Measurements from ENCODE around the gene DHRSX.

The DHRSX gene

DNA sequence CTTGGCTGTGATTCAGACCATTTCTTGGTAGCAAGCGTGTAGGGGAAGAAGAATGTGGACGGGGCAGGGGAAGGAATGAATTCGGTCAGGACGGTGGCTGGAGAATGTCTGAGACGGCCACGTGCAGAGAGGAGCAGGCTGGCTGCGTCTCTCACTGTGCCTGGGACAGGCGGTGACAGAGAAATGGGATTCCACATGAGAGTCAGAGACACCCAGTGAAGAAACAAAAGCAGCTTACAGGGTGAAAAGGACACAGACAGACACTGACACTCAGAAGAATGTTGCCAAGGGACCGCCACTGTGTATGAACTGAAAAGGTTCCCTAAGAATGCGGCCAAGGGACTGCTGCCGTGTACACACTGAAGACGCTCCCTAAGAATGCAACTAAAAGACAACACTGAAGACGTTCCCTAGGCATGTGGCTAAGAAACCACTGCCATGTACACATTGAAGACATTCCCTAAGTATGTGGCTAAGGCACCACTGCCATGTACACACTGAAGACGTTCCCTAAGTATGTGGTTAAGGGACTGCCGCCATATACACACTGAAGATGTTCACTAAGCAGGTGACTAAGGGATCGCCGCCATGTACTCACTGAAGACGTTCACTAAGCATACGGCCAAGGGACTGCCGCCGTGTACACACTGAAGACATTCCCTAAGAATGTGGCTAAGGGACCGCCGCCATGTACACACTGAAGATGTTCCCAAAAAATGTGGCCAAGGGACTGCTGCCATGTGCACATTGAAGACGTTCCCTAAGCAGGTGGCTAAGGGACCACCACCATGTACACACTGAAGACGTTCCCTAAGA is 49.1 kb downstream of the DHRSX start:
- peak; percentile 76 for FAIRE-seq

DNA sequence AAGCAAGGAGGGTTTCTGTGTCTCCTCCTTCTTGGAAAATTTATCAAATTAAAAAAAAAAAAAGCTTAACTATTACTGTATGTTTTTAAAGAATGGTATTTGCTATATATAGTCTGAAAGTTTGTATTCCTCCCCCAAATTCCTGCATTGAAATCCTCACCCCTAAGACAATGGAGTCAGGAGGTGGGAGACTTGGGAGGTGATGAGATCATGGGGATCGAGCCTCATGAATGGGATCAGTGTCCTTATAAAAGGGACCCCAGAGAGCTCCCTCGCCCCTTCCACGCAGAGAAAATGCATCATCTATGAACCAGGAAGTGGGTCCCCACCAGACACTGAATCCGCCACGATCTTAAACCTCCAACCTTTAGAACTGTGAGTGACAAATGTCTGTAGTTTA is 50.1 kb downstream of the DHRSX start:
- no peak for FAIRE-seq

DNA sequence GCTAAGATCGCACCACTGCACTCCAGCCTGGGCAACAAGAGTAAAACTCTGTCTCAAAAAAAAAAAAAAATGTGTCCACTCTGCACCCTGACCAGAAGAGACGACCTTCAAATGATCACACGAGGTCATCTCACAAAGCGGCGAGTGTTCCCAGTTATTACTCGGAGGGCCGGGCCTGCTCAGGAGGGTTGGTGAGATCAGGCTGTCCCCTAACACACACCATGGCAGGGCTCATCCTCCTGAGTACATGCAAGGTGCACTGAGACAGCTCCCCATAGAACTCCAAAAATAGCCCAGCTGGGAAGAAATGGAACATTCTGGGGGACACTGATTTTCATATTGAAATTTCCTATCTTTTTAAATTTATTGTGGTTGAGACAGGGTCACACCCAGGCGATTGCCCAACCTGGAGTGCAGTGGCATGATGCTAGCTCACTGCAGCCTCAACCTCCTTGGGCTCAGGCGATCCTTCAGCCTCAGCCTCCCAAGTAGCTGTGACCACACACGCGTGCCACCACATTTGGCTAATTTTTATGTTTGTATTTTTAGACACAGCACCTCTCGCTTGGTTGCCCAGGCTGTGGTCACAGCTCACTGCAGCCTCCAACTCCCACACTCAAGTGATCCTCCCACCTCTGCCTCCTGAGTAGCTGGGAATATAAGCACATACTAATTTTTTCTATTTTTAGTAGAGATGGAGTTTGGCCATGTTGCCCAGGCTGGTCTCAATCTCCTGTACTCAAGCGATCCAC is 51.5 kb downstream of the DHRSX start:
- no peak for FAIRE-seq

- FAIRE-seq: no peak
Measured at GRCh38 chrX:2447484-2447883, 53.3 kb downstream of the DHRSX start.

DNA sequence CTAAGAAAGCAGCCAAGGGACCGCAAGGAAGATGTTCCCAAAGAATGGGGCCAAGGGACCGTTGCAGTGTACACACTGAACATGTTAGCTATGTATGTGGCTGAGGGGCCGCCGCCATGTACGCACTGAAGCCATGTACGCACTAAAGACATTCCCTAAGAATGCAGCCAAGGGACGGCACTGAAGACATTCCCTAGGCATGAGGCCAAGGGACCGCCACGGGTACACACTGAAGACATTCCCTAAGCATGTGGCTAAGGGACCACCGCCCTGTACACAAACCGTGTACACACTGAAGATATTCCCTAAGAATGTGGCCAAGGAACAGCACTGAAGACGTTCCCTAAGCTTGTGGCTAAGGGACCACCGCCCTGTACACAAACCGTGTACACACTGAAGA is 54.0 kb downstream of the DHRSX start:
- no peak for FAIRE-seq

DNA sequence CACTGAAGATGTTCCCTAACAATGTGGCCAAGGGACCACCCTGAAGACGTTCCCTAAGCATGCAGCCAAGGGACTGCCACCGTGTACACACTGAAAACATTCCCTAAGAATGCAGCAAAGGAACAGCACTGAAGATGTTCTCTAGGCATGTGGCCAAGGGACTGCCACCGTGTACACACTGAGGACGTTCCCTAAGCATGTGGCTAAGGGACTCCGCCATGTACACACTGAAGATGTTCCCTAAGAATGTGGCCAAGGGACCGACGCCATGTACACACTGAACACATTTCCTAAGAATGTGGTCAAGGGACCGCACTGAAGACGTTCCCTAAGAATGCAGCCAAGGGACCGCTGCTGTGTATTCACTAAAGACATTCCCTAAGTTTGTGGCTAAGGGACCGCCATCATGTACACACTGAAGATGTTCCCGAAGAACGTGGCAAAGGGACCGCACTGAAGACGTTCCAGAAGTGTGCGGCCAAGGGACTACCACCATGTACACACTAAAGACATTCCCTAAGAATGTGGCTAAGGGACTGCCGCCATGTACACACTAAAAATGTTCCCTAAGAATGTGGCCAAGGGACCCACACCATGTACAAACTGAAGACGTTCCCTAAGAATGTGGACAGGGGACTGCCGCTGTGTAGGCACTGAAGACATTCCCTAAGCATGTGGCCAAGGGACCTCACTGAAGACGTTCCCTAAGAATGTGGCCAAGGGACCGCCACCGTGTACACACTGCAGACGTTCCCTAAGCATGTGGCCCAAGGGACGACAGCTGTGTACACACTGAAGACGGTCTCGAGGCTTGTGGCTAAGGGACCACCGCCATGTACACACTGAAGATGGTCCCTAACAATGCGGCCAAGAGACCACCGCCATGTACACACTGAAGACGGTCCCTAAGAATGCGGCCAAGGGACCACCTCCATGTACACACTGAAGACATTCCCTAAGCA is 54.8 kb downstream of the DHRSX start:
- FAIRE-seq: no peak

- no peak for FAIRE-seq
Measured at GRCh38 chrX:2442694-2443093, 58.1 kb downstream of the DHRSX start.

DNA sequence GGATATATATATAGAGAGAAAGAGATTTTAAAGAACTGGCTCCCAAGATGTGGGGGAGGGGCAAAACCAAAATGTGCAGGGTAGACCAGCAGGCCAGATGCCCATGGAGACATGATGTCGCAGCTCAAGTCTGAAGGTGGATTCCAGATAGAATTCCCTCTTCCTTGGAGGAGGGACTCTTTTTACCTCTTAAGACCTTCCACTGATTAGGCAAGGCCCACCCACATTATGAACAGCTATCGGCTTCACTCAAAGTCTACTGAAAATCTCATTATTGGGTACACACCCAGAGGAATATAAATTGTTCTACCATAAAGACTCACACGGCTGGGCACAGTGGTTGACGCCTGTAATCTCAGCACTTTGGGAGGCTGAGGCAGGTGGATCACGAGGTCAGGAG is 59.3 kb downstream of the DHRSX start:
- FAIRE-seq: no peak

GRCh38 chrX:2439613-2440012 is 61.2 kb downstream of the DHRSX start:
- no peak for FAIRE-seq

DNA sequence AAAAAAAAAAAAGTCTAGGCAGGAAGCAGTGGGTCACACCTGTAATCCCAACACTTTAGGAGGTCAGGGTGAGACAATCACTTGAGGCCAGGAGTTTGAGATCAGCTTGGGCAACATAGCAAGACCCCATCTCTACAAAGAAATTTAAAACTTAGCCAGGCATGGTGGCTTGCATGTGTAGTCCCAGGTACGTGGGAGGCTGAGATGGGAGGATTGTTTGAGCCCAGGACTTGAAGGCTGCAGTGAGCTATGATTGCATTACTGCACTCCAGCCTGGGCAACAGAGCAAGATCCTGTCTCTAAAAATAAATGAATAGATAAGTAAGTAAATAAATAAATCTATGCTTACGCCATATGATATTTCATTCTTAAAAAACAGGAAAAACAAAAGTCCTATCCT is 65.3 kb downstream of the DHRSX start:
- FAIRE-seq: no peak

DNA sequence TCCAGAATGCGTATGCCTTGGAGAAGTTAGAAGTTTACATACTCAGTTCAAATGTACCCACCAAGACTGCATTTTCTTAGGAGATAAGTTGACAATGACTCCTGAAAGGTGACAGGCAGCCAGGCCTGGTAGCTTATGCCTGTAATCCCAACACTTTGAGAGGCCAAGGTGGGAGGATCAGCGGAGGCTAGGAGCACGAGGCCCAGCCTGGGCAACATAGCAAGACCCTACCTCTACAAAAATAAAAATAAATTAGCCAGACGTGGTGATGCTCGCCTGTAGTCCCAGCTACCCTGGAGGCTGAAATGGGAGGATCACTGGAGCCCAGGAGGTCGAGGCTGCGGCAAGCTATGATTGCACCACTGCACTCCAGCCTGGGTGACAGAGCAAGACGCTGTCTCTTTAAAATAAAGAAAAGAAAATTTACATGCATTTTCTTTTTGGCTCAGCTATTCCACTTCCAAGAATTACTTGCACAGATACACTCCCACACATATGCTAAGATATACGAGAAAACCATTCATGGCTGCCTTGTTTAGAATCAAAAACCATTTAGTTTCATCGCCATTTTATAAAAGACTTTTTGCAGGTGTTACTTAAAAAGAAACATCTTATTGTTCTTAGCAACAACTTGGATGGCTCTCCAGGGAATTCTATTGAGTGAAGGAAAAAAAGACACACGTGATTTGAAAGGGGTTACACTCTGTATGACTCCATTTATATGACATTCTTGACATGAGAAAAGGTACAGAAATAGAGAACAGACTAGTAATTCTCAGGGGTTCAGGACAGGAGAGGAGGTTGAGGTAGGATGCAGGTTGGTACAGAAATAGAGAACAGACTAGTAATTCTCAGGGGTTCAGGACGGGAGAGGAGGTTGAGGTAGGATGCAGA is 66.3 kb downstream of the DHRSX start:
- no peak for FAIRE-seq

DNA sequence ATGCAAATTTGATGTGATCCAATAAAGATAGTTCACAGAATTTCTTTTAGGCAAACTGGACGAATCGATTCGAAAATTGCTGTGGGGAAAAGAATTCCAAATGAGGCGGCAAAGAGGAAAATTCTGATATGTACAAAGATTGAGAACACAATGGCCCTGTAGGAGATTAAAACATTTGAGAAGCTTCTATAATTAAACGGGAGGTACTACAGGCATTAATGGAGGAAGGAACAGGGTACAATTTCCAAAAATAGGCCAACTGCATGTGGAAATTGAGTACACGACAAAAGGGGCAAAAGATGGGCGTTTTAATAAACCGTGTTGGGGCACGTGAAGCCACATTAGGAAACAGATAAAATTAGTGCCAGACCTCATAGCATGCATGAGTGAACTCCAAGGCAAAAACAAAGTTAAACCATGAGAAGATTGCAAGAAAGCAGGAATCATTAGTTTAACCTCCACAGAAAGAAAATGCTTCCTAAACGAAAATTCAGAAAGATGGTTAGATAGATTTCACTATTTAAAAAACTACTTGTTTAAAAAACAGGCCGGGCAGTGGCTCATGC is 68.4 kb downstream of the DHRSX start:
- no peak for FAIRE-seq

DNA sequence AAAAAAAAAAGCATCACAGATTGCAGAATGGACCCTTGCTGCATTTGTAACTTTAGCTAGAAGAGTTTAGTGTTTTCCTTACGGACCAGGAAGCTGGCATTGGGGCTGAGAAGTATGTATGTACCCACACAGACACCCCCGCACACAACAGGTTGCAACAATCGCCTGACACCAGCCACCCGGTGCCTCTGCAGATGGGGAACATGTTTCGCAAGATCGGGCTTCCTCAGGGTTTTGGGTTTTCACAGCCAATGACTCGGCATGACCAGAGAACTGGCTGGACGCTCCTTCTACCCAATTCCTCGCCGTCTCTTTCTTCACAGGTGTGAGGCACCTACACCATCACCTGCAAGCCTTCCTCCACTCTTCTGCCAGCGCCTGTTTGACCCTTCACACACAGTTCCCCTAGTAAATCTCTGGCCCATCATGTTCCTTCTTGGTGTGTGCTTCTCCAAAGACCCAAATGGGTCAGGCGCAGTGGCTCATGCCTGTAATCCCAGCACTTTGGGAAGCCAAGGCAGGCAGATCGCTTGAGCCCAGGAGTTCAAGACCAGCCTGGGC is 70.4 kb downstream of the DHRSX start:
- FAIRE-seq: no peak

GRCh38 chrX:2427737-2428136 is 73.0 kb downstream of the DHRSX start:
- no peak for FAIRE-seq

DNA sequence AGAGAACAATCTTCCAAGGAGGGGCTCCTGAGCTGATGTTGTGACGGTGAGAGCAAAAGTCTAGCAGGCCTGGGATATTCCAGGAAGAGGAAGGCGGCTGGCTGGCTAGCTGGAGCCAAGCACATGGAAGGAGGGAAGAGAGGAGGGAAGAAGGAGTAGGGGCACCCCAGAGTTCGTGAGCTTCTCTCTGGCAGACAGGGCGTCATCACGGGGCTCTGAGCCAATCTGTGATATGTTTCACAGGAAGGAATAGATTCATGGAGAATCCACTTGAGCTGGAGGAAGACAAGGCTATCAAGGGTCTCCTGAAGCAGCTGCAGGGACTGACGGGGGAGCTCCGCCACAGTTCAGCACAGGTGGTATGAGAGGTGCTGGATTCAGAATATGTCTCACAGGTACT is 73.6 kb downstream of the DHRSX start:
- no peak for FAIRE-seq

GRCh38 chrX:2426289-2426882 is 74.4 kb downstream of the DHRSX start:
- no peak for FAIRE-seq

DNA sequence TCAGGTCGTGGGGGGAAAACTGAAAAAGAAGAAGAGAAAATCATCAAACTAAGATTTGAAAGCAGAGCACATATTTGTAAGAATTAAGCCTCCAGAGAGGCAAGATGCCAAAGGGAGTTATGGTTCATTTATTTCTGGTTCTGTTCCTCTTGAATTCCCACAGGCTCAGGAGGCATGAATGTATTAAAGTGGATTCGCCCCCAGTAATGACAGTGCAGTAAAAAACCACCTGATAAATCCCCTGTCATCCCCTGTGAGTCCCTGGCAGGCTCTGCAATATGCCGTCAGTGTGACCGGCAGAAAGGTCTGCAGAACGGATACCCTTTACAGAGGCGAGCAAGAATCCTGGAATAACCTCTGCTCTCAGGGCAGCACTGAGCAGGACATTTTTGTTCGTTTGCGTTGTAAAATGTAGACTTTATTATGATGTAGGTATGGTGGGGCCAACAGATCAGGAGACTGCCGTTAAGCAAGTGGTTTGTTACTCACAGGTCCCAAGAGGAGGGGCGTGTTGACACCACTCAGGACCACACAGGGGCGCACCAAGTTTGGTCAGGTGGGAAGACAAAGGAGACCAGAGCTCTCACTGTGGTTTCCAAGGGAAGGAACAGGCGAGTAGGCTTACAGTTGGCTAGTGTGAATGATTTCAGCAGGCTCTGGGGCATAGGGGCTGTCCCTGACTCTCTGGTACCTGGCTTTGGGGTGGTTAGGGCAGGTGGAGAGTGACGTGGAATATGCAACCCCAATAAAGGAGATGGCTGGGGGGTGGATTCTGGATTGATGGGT is 75.3 kb downstream of the DHRSX start:
- no peak for FAIRE-seq

GRCh38 chrX:2424317-2424716 is 76.5 kb downstream of the DHRSX start:
- no peak for FAIRE-seq

DNA sequence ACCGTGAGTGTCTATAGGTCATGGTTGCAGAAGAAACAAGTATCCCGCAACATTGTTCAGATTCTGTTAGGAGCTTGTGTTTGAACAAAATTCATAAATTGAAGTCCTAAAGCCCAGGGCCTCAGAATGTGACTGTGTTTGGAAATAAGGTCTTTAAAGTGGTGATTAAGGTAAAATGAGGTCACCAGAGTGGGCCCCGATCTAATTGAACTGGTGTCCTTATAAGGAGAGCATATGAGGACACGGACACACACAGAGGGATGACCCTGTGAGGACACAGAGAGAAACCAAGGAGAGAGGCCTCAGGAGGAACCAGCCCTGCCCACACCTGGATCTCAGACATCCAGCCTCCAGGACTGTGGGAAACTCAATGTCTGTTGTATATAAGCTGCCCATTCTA is 76.9 kb downstream of the DHRSX start:
- no peak for FAIRE-seq

DNA sequence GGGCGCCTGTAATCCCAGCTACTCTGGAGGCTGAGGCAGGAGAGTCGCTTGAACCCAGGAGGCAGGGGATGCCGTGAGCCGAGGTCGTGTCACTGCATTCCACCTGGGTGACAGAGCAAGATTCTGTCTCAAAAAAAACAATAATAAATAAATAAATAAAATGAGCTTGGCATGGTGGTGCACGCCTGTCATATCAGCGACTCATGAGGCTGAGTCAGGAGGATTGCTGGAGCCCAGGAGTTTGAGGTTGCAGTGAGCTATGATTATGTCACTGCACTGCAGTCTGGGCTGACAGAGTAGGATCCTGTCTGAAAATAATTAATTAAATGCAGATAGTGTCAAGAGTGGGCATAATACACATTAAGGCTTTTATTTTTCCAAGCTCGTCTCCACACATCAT is 77.5 kb downstream of the DHRSX start:
- FAIRE-seq: no peak
